GM12878 (cell line): ENCODE results near the gene PLEKHO1. TPM values are rescaled to one million over a fixed set of nuclear protein-coding genes. Genes with fewer than 3 reads are reported as not detected.

Source experiments
- ATAC-seq: fragments of 200-7000 bp; cut with Tn5 transposase; 3 replicates; pipeline ENCODE4 v1.9.1; 2020; ENCODE audit warnings: mild to moderate bottlenecking, moderate library complexity
- BruUV-seq: library from RNA; stranded (reverse); fragments of 400-500 nt; replicated peaks from 2 replicates; lab custom pipeline; 2021; lab: Mats Ljungman, UMichigan
- CTCF ChIA-PET: fragments of 300-600 bp; sonication (Branson Sonifier 250); formaldehyde crosslinking; extraction: SDS; loops from one replicate; lab custom pipeline; 2021; ENCODE audit warnings: inconsistent platforms; lab: Yijun Ruan, JAX
- POLR2A ChIA-PET: fragments of 350-600 bp; formaldehyde crosslinking; extraction: SDS; loops from one replicate; lab custom pipeline; 2021; ENCODE audit warnings: inconsistent platforms; lab: Charles Lee
- RAD21 ChIA-PET: fragments of 300-600 bp; sonication (Branson Sonifier 250); formaldehyde crosslinking; loops from one replicate; lab custom pipeline; 2023; ENCODE audit warnings: antibody characterized with exemption; ENCODE audit not compliant: unreplicated experiment; lab: Charles Lee
- SMC1A ChIA-PET: fragments of 300-600 bp; sonication (Branson Sonifier 250); formaldehyde crosslinking; loops from one replicate; lab custom pipeline; 2023; ENCODE audit not compliant: unreplicated experiment, uncharacterized antibody; lab: Charles Lee
- DNase-seq: peaks from one replicate; pipeline ENCODE4 v3.0.0-alpha.2; 2011; ENCODE audit warnings: low read depth, low spot score
- FAIRE-seq: peaks from 3 replicates; lab custom pipeline; 2011; peaks lifted over from hg19 to GRCh38; lab: Jason Lieb, UNC
- H2AFZ ChIP-seq: 2 replicates; pipeline ENCODE4 v1.6.0; 2011; ENCODE audit warnings: low read depth, low read length, control low read depth; ENCODE audit not compliant: control insufficient read depth
- H3K27ac ChIP-seq: 2 replicates; pipeline ENCODE4 v1.5.1; 2011; ENCODE audit warnings: control low read depth; ENCODE audit not compliant: control insufficient read depth, insufficient read depth
- H3K27me3 ChIP-seq, 2 experiments: replicated peaks in 1 of 2; 2 replicates each; pipeline versions ENCODE4 v1.6.0 to v1.6.1; 2011; ENCODE audit warnings: low read length in 1 of 2; ENCODE audit not compliant: control insufficient read depth in 2 of 2, insufficient read depth in 2 of 2
- H3K36me3 ChIP-seq, 2 experiments: 2 replicates each; pipeline ENCODE4 v1.5.1; 2011; ENCODE audit warnings: low read length in 1 of 2; ENCODE audit not compliant: control insufficient read depth in 2 of 2, insufficient read depth in 2 of 2
- H3K4me1 ChIP-seq: 2 replicates; pipeline ENCODE4 v1.6.1; 2011; ENCODE audit warnings: mild to moderate bottlenecking, low read length, moderate library complexity, mixed read lengths; ENCODE audit not compliant: control insufficient read depth, insufficient read depth
- H3K4me2 ChIP-seq: 2 replicates; pipeline ENCODE4 v1.6.0; 2011; ENCODE audit warnings: control low read depth; ENCODE audit not compliant: control insufficient read depth, insufficient read depth
- H3K4me3 ChIP-seq: fragments of 200-600 bp; sonication (generic); 2 replicates; pipeline ENCODE4 v1.5.1; 2016
- H3K79me2 ChIP-seq: 2 replicates; pipeline ENCODE4 v1.6.0; 2011; ENCODE audit warnings: low read length; ENCODE audit not compliant: control insufficient read depth, insufficient read depth
- H3K9ac ChIP-seq: 2 replicates; pipeline ENCODE4 v1.8.0; 2011; ENCODE audit warnings: low read length, control low read depth, mixed read lengths; ENCODE audit not compliant: control insufficient read depth, insufficient read depth
- H3K9me3 ChIP-seq: replicated peaks from 3 replicates; pipeline ENCODE4 v1.5.1; 2011; ENCODE audit warnings: mild to moderate bottlenecking, low read length; ENCODE audit not compliant: control insufficient read depth, insufficient read depth
- H4K20me1 ChIP-seq: 2 replicates; pipeline ENCODE4 v1.6.0; 2011; ENCODE audit not compliant: control insufficient read depth, insufficient read depth
- ATF3 ChIP-seq: IDR thresholded peaks from 2 replicates; pipeline ENCODE4 v1.6.1; 2011; ENCODE audit warnings: low read depth, mild to moderate bottlenecking, low read length, moderate library complexity, borderline replicate concordance; ENCODE audit errors: extremely low read depth
- BCLAF1 ChIP-seq: fragments of 450-650 bp; IDR thresholded peaks from 2 replicates; pipeline ENCODE4 v1.6.1; 2017; ENCODE audit warnings: antibody characterized with exemption, mild to moderate bottlenecking, moderate library complexity
- E2F4 ChIP-seq: IDR thresholded peaks from 2 replicates; pipeline ENCODE4 v1.6.1; 2012; ENCODE audit warnings: low read depth, low read length, improper control_type of control experiment
- EZH2 ChIP-seq: IDR thresholded peaks from 2 replicates; pipeline ENCODE4 v1.6.1; 2012; ENCODE audit warnings: low read depth, mild to moderate bottlenecking, control low read depth, inconsistent platforms, low read length, borderline replicate concordance; ENCODE audit not compliant: control insufficient read depth
- HDAC6 ChIP-seq: fragments of 200-600 bp; sonication (generic); IDR thresholded peaks from one replicate; pipeline ENCODE4 v1.8.0; 2017; ENCODE audit warnings: antibody characterized with exemption; ENCODE audit not compliant: unreplicated experiment
- HDGF ChIP-seq: fragments of 450-650 bp; IDR thresholded peaks from 2 replicates; pipeline ENCODE4 v1.6.1; 2016; ENCODE audit warnings: antibody characterized with exemption
- MLLT1 ChIP-seq: fragments of 450-650 bp; IDR thresholded peaks from 2 replicates; pipeline ENCODE4 v1.6.1; 2016; ENCODE audit warnings: mild to moderate bottlenecking
- RCOR1 ChIP-seq: conservative IDR thresholded peaks from 2 replicates; pipeline ENCODE4 v1.6.1; 2012; ENCODE audit warnings: low read depth, low read length, improper control_type of control experiment
- RELB ChIP-seq: fragments of 450-650 bp; IDR thresholded peaks from 2 replicates; pipeline ENCODE4 v1.6.1; 2017; ENCODE audit warnings: low read depth, mild to moderate bottlenecking, moderate library complexity
- RUNX3 ChIP-seq: IDR thresholded peaks from 2 replicates; pipeline ENCODE4 v1.6.1; 2012; ENCODE audit warnings: low read length, inconsistent platforms
- SMAD1 ChIP-seq: fragments of 450-650 bp; IDR thresholded peaks from 2 replicates; pipeline ENCODE4 v1.6.1; 2018; ENCODE audit warnings: mild to moderate bottlenecking, low read depth; ENCODE audit not compliant: partially characterized antibody
- ZBED1 ChIP-seq: IDR thresholded peaks from 2 replicates; pipeline ENCODE4 v1.6.1; 2016; ENCODE audit warnings: borderline replicate concordance
- ZZZ3 ChIP-seq: IDR thresholded peaks from 2 replicates; pipeline ENCODE4 v1.6.1; 2011; ENCODE audit warnings: low read depth; ENCODE audit not compliant: control insufficient read depth, insufficient read length
- WGBS: methylation state at CpG from one replicate; pipeline ENCODE4 v1.1.6; 2016; ENCODE audit warnings: low lambda C conversion rate; ENCODE audit not compliant: insufficient replicate concordance, insufficient coverage; ENCODE audit errors: missing lambda C conversion rate; 5-methylcytosine and 5-hydroxymethylcytosine counted together
- in situ Hi-C: fragments of 300-500 bp; cut with MboI; formaldehyde crosslinking; loops from 9 replicates; pipeline ENCODE4 v1.14.3; 2018; ENCODE audit warnings: mixed read lengths
- intact Hi-C: fragments of 100-400 bp; cut with micrococcal nuclease; formaldehyde crosslinking; loops from one replicate; pipeline ENCODE4 v1.14.2; 2022; ENCODE audit not compliant: unreplicated experiment
- polyA plus RNA-seq, 11 experiments: library from polyadenylated mRNA; depleted of rRNA in 4 of 11; unstranded in 6 of 11; stranded (reverse) in 5 of 11; fragments of >200 nt; fragmentation: Nextera tagmentation in 4 of 11; fragmentation: Illumina TruSeq in 1 of 11; extraction: Ambion mirVana in 4 of 11; extraction: Trizol in 1 of 11; gene quantifications; 1 replicate in 1 of 11; 2 replicates in 10 of 11; pipeline versions ENCODE4 v1.2.1 to v1.2.3, GENCODE V29; 2011 to 2016; ENCODE audit warnings: inconsistent platforms in 2 of 11, missing spikeins in 2 of 11, low read depth in 1 of 11
- total RNA-seq, 4 experiments: library from RNA; depleted of rRNA in 3 of 4; stranded (reverse); fragments of >200 nt in 3 of 4; fragmentation: Illumina TruSeq in 1 of 4; extraction: Trizol in 1 of 4; gene quantifications; 2 replicates each; pipeline versions ENCODE4 v1.2.1 to v1.2.3, GENCODE V29; 2013 to 2021

The PLEKHO1 gene
- total and polyA plus RNA-seq, 10 of the 15 experiments (the other 5 are each of a cell fraction or from before 2014, with no cell fraction given), result 5.3 to 184 (median 88.8) TPM

- no peak for TF ChIP-seq ZBED1
- TF ChIP-seq SMAD1, result no peak
- no peak for TF ChIP-seq EZH2
- no peak for TF ChIP-seq RELB
These were observed 30.8 kb downstream of the PLEKHO1 start (continued) for GRCh38 chr1:150180474-150180873.

GRCh38 chr1:150182247-150182646 is 32.5 kb downstream of the PLEKHO1 start:
- Histone ChIP-seq H3K27me3 (no peaks in the 10 kb centered on the region), H3K79me2 (no peaks in the 10 kb centered on the region), H3K36me3 (no peaks in the 10 kb centered on the region), H2AFZ (no peak overlapping the region), H3K4me3 (no peak overlapping the region), H3K9me3 (no peaks in the 10 kb centered on the region), H4K20me1 (no peaks in the 10 kb centered on the region), H3K4me1 (no peaks in the 10 kb centered on the region; the same call in 1 of the 2 replicates), H3K27ac (no peak overlapping the region), H3K9ac (no peak overlapping the region), H3K4me2 (no peak overlapping the region)
- SMC1A ChIA-PET, result interaction anchor here (1.0 to 1.3 kb wide), 2 partner anchors 105 to 220 kb away, joined by 3 read pairs; no protein-coding TSS in a partner anchor
- FAIRE-seq, result no peak
- POLR2A ChIA-PET, result interaction anchor here (0.6 kb wide), 1 partner anchor 57 kb away, joined by 3 read pairs; no protein-coding TSS in a partner anchor
- RAD21 ChIA-PET, result no interaction called here
- no peak for DNase-seq
- CTCF ChIA-PET, result interaction anchor here (1.1 kb wide), 1 partner anchor 131 kb away, joined by 3 read pairs; no protein-coding TSS in a partner anchor
- 90% methylated on average over 11 of the region's 11 CpGs for WGBS
- in situ Hi-C loops (no loop called here), intact Hi-C loops (no loop called here)
- no peak for ATAC-seq
- BruUV-seq, result no TSS peak
- no peak for TF ChIP-seq RCOR1
- no peak for TF ChIP-seq RELB
- no peak for TF ChIP-seq HDAC6
- no peak for TF ChIP-seq BCLAF1
- TF ChIP-seq ZZZ3, result no peak
- TF ChIP-seq E2F4, result no peak
- no peak for TF ChIP-seq ATF3
- TF ChIP-seq MLLT1, result no peak
- TF ChIP-seq RUNX3, result no peak
- no peak for TF ChIP-seq HDGF
